A549 treated with Hydrocortisone at 1 μM for 4 hours (cell line): Measurements from ENCODE around the gene SPARCL1. TPM values are rescaled to one million over a fixed set of nuclear protein-coding genes. Genes with fewer than 3 reads are reported as not detected.

Experiments used
- total RNA-seq: library from RNA; stranded (reverse); fragments of 200-300 nt; extraction: Qiagen RNA extraction; gene quantifications from 5 replicates; pipeline ENCODE4 v1.2.3, GENCODE V29; 2022

SPARCL1 gene, protein sequence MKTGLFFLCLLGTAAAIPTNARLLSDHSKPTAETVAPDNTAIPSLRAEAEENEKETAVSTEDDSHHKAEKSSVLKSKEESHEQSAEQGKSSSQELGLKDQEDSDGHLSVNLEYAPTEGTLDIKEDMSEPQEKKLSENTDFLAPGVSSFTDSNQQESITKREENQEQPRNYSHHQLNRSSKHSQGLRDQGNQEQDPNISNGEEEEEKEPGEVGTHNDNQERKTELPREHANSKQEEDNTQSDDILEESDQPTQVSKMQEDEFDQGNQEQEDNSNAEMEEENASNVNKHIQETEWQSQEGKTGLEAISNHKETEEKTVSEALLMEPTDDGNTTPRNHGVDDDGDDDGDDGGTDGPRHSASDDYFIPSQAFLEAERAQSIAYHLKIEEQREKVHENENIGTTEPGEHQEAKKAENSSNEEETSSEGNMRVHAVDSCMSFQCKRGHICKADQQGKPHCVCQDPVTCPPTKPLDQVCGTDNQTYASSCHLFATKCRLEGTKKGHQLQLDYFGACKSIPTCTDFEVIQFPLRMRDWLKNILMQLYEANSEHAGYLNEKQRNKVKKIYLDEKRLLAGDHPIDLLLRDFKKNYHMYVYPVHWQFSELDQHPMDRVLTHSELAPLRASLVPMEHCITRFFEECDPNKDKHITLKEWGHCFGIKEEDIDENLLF
- total RNA-seq, result not detected in 5 replicates

DNA sequence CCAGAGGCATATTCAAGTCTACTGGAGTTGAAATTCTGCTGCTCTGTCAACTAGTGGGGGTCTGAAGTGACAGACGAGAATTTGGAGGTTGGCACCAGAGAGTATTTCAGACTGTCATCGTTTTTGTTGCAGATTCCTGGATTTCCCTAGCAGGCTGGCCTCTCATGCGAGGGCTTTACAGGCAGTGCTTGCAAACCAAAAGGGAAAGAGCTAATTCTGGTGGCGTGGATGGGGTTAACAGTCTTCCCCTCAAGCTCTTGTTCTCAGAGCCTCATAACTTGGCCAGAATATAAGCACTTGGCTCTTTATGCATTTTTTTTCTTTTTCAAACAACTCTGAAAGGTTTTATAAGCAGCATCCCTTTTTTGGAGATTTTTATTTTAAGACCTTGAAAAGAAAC, at the start of gene SPARCL1:
SPARCL1 (minus strand) TSS at position 190 of the 400 bp plus-strand sequence. CDS start 29,802 bp downstream, outside the sequence.

Other genes starting within 250 kb of the SPARCL1 start
- gene HSD17B13, start 206.5 kb downstream of the SPARCL1 start, total RNA-seq, result 0.05 to 0.08 TPM in 2 of 5 replicates, not detected in the others
- gene HSD17B11, start 138.2 kb downstream of the SPARCL1 start, total RNA-seq, result 46.8 to 60.9 TPM (median 53.0 TPM) in 5 replicates
- gene NUDT9, start 106.8 kb downstream of the SPARCL1 start, total RNA-seq, result 24.2 to 32.6 TPM (median 25.5 TPM) in 5 replicates
- gene DSPP, start 79.2 kb upstream of the SPARCL1 start, total RNA-seq, result not detected in 5 replicates
- gene DMP1, start 120.9 kb upstream of the SPARCL1 start, total RNA-seq, result not detected in 5 replicates